Body of pancreas (tissue), 4 donors: Measurements from ENCODE around the gene ERC1.

Source experiments
- CTCF ChIP-seq, 7 experiments: fragments of 450-650 bp in 4 of 7; fragments of 200-600 bp in 3 of 7; sonication (generic) in 3 of 7; IDR thresholded peaks; one replicate each; pipeline ENCODE4 v1.5.1; 2016 to 2019; ENCODE audit warnings: antibody characterized with exemption in 7 of 7
- POLR2A ChIP-seq, 3 donors: fragments of 450-650 bp; IDR thresholded peaks; one replicate each; pipeline ENCODE4 v1.6.1; 2016; ENCODE audit warnings: antibody characterized with exemption in 3 of 3, mild to moderate bottlenecking in 2 of 3

GRCh38 chr12:1127021-1127420 lies 136.0 kb downstream of the ERC1 start:
- TF ChIP-seq POLR2A (IDR thresholded peaks at IDR 0.05) = no peak
- TF ChIP-seq CTCF (IDR thresholded peaks at IDR 0.05) = no peak
